CD1c-positive myeloid dendritic cell (primary cell): Measurements from ENCODE around the gene SBK2.
"Not testable (repeated sequence)": the region's sequence is repeated elsewhere in the genome, so short reads cannot be mapped to it uniquely, and the experiment has no call there.

ENCODE experiments used
- DNase-seq: peaks from one replicate; pipeline ENCODE4 v3.0.0-alpha.2; 2016; ENCODE audit errors: extremely low spot score

The SBK2 gene

GRCh38 chr19:55535173-55535964 is 1.6 kb downstream of the SBK2 start:
- DNase-seq = peak; percentile 52

GRCh38 chr19:55534280-55534679 is 2.7 kb downstream of the SBK2 start:
- not testable (repeated sequence) for DNase-seq

GRCh38 chr19:55530996-55531395 is 5.9 kb downstream of the SBK2 start:
- DNase-seq = no peak

DNA sequence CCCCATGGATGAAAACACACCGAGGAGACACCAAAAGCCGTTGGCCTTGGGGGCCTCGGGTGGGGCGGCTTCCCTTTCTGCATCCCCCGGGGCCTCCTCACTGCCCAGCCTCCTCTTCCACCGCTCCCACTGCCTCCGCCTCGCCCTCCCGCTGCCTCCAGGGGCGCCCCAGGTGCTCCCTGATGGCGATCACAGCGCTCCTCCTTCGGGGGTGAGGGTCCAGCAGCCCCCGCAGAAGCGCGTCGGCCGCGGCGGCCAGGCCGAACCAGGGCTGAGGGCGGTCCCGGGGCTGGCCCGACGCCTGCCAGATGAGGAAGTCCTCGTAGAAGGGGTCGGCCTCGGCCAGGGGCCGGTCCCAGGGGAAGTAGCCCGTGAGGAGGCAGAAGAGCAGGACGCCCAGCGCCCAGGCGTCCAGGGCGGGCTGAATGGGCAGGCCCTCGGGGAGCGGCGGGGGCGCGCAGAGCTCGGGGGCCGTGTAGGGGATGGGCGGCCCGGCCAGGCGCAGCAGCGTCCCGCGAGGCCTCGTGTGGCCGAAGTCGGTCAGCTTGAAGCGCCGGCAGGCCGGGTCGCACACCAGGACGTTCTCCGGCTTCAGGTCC is 7.2 kb downstream of the SBK2 start:
- DNase-seq = no peak

DNA sequence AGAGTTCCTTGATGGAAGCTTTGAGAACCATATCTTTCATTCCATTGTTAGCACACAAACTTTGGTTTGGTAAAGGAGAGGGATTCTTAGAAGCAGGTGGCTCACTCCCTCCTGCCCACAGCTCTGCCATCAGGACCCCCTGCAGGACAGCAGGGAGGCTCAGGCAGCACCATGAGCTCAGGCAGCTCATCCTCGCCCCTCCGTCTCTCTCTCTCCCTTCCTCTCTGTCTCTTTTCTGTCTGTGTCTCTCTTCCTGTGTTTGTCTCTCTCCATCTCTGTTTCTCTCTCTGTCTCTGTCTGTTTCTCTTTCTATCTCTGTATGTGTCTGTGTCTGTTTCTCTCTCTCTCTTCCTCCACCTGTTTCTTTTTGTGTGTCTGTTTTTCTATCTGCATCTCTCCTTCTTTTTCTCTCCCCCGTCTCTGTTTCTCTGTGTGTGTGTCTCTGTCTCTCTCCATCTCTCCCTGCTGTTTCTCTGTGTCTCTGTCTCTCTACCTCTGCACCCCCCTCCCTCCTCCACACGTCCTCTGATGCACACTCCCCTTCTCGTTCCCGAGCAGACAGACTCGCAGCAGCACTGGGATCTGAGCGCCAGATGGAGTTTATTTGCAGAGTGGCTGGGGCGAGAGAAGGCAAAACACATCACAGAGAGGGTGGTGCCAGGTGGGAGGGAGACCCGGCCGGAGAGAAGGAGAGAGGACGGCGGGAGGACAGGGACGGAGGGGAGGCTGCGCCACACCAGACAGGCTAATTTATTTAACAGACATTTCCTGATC is 8.7 kb downstream of the SBK2 start:
- no peak for DNase-seq

- no peak for DNase-seq
These were observed 9.5 kb downstream of the SBK2 start for GRCh38 chr19:55527197-55528029.

DNA sequence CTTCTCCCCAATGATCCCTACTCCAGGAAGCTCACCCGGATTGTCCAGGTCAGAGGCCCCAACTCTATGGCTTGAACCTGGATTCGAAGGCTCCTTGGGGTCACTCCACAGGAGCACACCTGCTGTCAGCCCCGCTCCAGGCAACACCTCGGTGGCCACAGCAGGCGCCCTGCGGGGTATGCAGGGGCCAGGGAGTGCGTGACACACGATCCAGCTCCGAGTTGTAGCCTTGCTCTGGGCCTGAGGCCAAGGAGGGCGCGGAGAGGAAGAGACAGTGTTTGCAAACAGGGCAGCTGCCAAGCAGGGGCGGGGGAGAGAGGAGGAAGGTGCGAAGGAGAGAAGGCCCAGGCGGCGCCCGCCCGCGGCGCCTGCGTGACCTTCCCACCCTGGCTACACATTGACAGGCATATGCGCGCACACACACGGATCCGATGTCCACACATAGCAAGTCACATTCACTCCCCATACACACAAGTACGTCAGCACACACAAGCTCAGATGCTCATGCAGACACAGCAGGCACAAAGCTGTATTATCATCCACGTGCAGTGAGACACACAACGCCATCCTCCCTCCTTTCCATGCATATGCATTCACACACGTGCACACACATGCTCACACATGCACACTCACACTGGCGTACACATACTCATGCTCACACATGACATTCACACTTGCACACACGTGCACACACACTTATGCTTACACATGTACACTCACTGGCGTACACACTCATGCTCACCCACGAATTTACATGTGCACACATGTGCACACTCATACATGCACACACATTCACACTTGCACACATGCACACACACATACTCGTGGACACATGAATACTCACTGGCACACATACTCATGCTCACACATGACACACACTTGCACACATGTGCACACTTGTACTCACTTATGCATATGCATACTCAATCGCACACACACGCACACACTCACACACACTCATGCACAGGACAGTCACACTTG is 10.4 kb downstream of the SBK2 start:
- peak; percentile 15 for DNase-seq

- no peak for DNase-seq
These were observed 11.4 kb downstream of the SBK2 start for GRCh38 chr19:55525289-55526101.

DNA sequence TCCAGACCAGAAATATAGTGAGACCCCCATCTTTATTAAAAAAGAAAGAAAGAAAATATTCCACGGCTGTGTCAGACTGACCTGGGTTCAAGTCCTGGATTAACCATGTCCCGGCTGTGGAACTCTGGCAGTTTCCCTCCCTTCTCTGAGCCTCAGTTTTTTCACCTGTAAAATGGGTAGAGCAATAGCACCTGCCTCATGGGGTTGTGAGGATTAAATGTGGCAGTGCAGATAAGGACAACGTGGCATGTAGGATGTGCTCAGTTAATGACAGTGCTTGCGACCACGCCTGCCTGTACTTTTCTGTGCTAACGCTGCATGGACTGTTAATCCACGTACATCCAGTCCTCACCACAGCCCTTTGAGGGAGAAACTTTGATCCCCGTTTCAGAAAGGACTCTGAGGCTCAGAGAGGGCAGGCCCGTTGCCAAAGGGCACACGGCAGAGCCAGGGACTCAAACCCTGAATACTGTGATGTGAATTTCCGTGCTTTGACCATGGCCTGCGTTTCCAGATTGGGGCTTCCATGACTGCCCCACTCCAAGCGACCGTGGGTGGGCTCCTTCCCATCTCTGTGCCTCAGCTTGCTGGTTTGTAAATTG is 16.1 kb downstream of the SBK2 start:
- DNase-seq = no peak

- DNase-seq = peak; percentile 64
These were observed 17.3 kb downstream of the SBK2 start for GRCh38 chr19:55519451-55520311.

DNA sequence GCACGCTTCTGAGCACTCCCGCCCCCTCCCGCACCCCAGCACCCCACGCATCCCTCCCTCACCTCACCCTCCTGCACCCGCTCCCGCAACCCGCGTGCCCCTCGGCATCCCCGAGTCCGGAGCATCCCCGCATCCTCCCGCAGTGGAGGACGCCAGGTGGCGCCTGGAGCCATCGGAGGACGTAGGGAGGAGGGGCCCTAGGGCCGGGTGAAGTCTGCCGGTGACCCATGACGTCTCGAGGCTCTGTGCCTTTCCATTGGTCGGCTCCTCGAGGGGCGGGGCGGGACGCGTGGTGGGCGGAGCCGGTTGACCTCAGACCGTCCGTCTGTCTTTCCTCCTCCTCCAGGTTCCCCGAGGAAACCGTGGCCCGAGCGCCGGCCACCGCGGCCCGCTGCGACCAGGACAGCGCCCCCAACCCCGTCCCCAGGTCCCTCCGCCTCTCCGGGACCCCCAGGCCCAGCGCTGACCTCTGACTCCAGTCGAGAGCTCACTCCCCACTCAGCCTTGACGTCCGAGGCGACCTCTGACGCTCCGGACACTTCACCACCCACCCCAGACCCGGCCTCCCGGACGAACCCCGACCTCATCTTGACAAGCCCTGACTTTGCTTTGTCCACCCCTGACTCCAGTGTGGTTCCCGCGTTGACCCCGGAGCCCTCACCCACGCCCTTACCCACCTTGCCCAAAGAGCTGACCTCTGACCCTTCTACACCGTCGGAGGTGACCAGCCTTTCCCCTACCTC is 19.9 kb downstream of the SBK2 start:
- DNase-seq = peak; percentile 97

DNA sequence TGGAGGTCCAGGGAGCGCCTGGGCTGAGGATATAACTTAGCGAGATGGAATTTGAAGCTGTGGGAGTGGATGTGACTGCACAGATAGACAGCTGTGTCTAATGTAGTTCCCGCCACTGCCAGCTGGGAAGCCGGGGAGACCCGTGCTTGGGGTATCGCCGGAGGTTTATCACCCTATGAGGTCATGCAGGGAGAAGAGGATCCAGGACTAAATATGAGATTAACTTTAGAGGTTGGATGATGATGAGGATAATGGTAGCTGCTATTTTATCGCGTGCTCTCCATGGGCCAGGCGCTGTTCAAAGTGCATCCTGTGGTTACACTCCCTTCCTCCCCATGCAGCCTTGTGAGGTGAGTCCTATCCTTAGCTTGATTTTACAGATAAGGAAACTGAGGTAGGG is 28.8 kb downstream of the SBK2 start:
- DNase-seq = no peak

DNA sequence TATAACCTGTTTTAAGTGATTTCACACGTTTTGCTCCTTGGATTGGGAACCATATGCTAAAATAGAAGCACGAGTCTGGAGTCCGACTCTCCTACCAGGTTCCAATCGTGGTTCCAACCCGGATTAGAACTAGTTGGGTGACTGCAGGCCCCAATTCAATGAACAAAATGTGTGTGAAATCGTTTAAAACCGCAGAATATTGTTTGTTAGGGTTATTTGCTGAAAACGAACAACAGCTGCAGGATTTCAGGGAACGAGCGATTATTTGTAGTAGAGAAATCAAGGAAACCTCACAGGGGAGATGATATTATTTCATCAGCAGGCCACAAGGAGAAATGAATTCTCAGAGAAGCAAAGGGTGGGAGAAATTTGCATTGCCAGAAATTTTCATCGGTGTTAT is 32.0 kb downstream of the SBK2 start:
- no peak for DNase-seq

GRCh38 chr19:55504252-55504603 is 32.7 kb downstream of the SBK2 start:
- DNase-seq = no peak

DNA sequence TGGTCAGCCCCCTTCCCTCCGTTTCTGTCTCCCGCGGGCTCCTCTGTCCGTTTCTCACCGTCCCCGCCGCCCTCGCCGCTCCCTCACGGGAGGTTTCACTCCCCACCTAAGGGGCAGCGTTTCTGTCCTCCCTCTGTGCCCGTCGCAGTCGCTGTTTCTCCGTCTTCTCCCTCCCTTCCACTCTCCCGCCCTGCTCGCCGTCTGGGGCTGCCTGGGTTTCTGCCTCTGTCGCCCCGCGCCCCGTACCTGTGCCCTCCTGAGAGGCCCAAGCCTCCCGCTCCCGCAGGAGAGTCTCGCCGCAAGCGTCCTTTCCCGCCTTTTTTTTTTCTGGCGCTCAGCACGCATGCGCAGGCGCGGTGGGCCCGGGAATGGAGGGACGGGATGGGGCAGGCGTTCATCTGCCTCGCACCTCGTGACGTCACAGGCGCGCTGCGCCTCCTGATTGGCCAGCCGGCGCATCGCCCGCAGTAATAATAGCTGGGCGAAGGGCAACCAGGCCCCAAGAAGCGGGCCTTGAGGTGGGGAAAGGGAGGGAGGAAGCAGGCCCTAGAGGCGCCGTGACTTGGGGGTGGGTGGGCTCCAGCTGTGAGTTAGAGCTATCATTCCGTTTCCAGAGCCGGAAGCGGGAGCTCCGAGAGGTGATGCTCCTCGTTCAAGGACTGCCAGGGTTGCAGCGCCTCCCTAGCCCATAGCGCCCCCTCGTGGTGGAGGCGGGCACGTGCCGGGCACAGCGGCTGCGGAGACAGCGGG is 33.3 kb downstream of the SBK2 start:
- DNase-seq = peak; percentile 94

DNA sequence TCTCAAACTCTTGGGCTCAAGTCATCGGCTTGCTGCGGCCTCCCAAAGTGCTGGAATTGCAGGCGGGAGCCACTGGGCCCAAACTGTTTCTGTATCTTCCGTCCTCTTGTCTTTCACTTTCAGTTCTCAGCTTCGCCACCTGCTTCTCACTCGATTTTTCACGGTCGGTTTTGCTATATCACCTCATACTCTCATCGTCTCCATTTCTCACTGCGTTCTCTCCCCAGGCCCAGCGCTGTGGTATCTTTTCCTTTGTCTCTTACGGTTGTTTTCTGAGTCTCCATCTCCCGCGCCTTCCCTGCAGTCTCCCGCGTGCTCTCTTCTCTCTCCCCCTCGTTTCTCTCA is 33.8 kb downstream of the SBK2 start:
- no peak for DNase-seq
